Measurements from ENCODE around the gene SHB. TPM values are rescaled to one million over a fixed set of nuclear protein-coding genes. Genes with fewer than 3 reads are reported as not detected.
A peak's percentile ranks its signal among the peaks of the same experiment; 100 is the strongest.

The SHB gene
- total and polyA plus RNA-seq, 2 donors: 10.4 to 17.1 TPM

DNA sequence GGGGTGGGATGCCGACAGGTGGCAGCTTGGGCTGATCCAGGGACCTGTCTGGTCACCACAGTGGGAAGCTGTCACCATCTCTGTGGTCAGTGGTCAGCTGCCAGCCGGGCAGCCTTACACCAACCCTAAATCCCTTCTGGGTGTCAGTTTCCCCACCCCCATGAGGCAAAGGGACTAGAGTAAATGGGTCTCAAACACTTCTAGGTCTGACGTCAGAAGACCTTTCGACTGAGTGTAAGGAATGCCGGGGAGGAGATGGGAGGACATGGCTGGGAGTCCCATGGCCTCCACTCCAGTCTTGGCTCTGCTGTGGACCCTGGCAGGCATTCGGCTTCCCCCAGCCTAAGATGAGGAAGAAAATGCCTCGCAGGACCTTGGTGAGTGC, 124.8 kb downstream of the SHB start:
- no peak for DNase-seq (ENCODE audit: extremely low spot score)
- 74% methylated on average over 7 of the region's 7 CpGs for WGBS
- Histone ChIP-seq H3K27ac (ENCODE audit: low read depth) (no peak overlapping the region), H3K4me1 (ENCODE audit: insufficient read depth) (peaks cover 3% of the 10 kb centered on the region), H3K36me3 (ENCODE audit: insufficient read depth) (no peaks in the 10 kb centered on the region), H3K4me3 (ENCODE audit: low read depth, low read length) (no peak overlapping the region)

DNA sequence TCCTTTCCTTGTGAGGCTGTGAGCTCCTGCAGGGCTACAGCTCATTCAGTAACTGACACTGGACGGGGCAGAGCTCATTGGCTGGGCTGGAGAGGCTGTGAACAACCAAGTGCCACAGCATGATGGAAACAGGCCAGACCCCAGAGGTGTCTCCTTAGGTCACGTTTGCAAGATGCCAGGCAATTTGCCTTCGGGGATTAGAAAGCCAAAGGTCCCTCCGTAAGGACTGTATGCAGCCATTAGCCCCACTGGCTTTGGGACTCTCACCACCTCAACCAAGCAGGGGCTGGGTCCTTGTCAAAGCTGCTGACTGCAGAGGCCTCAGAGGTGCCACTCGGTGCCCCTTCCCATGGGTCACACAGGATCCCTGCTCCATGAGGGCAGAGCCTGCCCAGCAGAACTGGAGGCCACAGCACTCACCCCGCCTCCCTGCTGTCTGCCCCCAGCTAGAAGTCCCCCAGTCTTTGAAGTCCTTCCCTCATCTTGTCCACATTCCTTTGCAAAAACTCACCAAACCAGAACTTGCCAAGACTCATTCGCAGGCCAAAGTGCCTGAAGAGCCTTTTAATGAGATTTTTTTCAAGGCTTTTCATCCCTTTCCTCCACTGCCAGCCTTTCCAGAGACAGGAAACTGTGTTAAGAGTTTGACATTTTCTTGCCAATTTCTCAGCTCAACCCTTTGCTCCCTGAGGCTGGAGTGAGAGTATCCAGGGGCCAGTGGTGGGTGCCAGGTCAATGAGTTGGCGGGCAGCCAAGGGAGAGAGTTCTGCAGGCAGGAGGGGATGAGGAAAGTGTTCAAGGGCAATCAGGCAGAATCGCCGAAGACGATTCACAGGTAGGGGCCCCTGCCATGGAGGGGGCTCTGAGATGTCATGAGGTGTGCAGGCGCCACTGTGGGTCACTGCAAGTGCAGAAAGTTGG, 125.4 kb downstream of the SHB start:
- Histone ChIP-seq H3K36me3 (ENCODE audit: insufficient read depth) (no peaks in the 10 kb centered on the region), H3K4me3 (ENCODE audit: low read depth, low read length) (no peak overlapping the region), H3K4me1 (ENCODE audit: insufficient read depth) (peaks cover 3% of the 10 kb centered on the region), H3K27ac (ENCODE audit: low read depth) (no peak overlapping the region)
- 49% methylated on average over 12 of the region's 12 CpGs for WGBS
- DNase-seq (ENCODE audit: extremely low spot score): peak; percentile 75

DNA sequence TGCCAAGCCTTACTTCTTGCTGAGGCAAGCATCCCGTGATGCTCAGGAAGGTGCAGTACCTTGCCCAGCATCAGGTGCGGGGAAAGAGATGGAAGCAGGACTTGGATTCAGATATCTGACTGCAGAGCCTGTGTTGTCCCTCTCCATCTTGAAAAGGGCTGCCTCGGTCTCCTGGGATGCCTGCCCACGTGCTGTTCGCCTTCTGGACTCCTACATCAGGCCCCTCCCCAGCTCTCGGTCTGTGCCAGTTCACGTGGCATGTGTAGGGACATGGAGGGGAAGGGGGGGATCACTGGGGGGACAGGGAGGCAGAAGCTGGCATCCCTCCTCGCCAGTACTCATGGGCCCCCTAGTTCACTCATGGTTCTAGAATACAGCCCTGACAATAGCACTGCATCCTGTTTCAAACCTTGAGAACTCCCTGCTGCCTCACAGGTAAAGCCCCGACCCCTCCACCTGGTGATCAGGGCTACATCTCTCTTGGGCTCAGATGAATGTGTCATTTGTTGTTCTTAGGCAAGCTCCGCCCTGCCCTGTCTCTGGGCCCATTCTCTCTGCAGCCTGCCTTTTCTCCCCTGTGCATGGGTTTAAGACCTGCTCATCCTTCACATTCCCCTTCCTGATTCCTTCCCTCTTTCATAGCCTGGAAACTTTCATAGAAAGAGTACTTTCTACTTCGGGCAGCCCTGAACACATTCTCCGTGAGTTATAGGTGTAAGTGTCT, 126.2 kb downstream of the SHB start:
- whole genome bisulfite sequencing: 80% methylated on average over 12 of the region's 12 CpGs
- no peak for DNase-seq (ENCODE audit: extremely low spot score)
- Histone ChIP-seq H3K27ac (ENCODE audit: low read depth) (no peak overlapping the region), H3K4me3 (ENCODE audit: low read depth, low read length) (no peak overlapping the region), H3K4me1 (ENCODE audit: insufficient read depth) (peaks cover 3% of the 10 kb centered on the region), H3K36me3 (ENCODE audit: insufficient read depth) (no peaks in the 10 kb centered on the region)

DNA sequence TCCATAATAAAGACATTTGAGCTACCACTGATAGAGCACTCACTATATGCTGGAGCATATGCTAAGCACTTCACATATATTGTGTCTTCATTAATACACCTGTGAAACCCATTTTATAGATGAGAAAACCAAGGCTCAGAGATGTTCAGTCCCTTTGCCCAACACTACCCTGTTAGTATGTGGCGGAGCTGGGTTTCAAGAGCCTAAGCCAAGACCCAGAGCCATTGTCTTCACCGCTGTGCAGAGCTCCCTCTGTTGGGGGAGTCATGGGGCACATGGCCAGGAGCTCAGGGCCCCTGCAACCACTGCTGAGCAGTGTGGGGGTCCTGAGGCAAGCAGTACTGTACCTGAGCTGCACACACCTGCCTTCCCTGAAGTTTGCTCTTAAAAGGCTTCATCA, 127.8 kb downstream of the SHB start:
- Histone ChIP-seq H3K36me3 (ENCODE audit: insufficient read depth) (no peaks in the 10 kb centered on the region), H3K4me1 (ENCODE audit: insufficient read depth) (peaks cover 3% of the 10 kb centered on the region), H3K27ac (ENCODE audit: low read depth) (no peak overlapping the region), H3K4me3 (ENCODE audit: low read depth, low read length) (no peak overlapping the region)
- WGBS: 96% methylated on average over 2 of the region's 2 CpGs
- DNase-seq (ENCODE audit: extremely low spot score): no peak

DNA sequence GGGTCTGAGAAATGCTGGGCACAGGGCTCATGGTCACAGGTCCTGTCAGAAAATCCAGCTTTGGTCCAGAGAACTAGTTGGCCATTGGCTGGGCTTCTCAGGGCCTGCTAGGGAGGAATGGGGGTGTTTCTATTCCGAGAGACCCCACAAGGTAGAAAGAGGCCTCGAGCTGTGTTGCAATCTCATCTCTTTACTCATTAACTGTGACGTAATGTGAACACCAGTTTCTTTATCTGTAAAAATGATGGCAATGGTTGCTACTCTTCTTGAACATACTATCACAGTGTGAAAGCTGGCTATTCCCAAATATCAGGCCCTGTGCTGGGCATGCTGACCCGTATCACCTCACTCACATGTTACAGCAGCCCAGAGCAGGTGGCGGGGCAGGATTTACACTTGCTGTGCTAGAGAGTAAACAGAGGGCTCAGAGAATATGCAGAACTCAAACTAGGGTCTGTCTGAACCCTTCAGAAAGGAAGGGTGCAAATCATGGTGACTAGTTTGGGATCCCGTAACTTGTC, 129.4 kb downstream of the SHB start:
- 86% methylated on average over 6 of the region's 6 CpGs for WGBS
- Histone ChIP-seq H3K36me3 (ENCODE audit: insufficient read depth) (no peaks in the 10 kb centered on the region), H3K27ac (ENCODE audit: low read depth) (no peak overlapping the region), H3K4me3 (ENCODE audit: low read depth, low read length) (no peak overlapping the region), H3K4me1 (ENCODE audit: insufficient read depth) (peaks cover 3% of the 10 kb centered on the region)
- DNase-seq (ENCODE audit: extremely low spot score): no peak

DNA sequence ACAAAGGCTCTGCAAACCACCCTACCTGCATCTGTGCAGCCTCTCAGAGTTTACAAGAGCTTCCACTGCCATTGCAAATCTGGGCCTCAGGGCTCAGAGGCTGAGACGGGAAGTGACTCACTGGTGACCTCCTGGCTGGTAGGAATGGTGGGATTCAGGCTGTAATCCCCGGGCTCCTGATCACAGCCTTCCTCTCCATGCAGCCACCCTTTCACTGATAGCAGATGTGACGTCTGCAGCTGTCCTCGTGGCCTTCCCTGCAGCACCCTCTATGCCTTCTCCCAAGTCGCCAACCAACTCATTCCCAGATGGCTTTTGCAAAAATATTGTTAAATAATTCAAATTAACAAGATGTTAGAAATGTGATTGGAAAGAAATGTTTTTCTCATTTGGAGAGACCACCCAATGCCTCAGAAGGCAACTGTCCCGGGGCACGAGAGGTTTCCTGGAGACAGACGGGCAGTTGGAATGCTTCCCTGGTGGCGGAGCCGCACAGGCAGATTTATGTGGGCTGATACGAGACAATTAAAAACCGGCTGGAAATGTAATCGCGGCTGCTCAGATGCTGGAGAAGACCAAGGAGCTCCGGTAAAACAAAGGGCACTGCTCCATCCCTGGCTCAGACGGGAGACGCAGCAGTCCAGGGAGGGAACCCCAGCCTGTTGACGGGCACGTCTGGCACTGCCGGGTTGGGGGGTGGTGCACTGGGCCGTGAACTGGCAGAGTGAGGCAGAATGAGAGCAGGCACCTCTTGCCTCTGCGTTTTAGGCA, 130.7 kb downstream of the SHB start:
- DNase-seq (ENCODE audit: extremely low spot score): peak; percentile 67
- Histone ChIP-seq H3K36me3 (ENCODE audit: insufficient read depth) (no peaks in the 10 kb centered on the region), H3K27ac (ENCODE audit: low read depth) (no peak overlapping the region), H3K4me3 (ENCODE audit: low read depth, low read length) (no peak overlapping the region), H3K4me1 (ENCODE audit: insufficient read depth) (peaks cover under 1% of the 10 kb centered on the region)
- 18% methylated on average over 22 of the region's 22 CpGs for WGBS

DNA sequence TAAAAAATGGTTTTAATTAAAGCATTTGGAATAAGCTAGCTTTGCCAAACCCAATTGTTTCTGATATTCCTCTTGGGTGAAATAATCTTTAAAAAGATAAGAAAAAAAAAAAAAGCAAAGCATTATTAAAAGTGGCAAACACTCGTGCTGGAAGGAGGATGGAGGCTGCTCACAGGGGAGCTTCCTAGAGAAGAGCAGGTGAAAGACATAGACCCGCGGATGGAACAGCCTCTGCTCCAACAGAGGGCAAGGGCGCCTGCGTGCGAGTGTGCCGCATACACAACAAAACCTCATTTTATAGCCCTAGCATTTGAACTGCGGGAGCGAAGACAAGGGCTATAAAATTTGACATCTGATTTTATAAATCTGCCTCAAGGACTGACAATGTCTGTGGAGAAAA, 131.7 kb downstream of the SHB start:
- WGBS: 65% methylated on average over 9 of the region's 9 CpGs
- Histone ChIP-seq H3K36me3 (ENCODE audit: insufficient read depth) (no peaks in the 10 kb centered on the region), H3K27ac (ENCODE audit: low read depth) (no peak overlapping the region), H3K4me1 (ENCODE audit: insufficient read depth) (no peaks in the 10 kb centered on the region), H3K4me3 (ENCODE audit: low read depth, low read length) (no peak overlapping the region)
- DNase-seq (ENCODE audit: extremely low spot score): no peak

DNA sequence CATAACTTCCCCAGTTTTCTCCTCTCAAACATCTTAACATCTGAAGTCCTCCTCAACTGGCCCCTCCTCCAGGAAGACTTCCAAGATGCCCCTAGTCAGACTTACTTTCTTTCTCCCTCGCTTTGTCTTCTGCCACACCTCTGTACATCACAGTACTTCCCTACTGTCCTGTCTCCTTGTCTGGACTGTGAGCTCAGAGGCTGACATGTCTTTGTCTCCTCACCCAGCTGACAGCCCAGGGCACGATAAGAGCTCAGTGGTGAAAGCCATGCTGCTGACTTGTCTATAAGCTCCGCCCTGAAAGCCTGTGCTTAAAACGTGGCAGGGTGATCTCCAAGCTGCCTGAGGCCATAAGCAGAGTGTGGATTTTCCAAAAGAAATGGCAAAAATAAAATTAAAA, 132.1 kb downstream of the SHB start:
- Histone ChIP-seq H3K4me3 (ENCODE audit: low read depth, low read length) (no peak overlapping the region), H3K4me1 (ENCODE audit: insufficient read depth) (no peaks in the 10 kb centered on the region), H3K27ac (ENCODE audit: low read depth) (peak overlapping the region; percentile 28), H3K36me3 (ENCODE audit: insufficient read depth) (no peaks in the 10 kb centered on the region)
- 40% methylated on average over 4 of the region's 4 CpGs for WGBS
- no peak for DNase-seq (ENCODE audit: extremely low spot score)

DNA sequence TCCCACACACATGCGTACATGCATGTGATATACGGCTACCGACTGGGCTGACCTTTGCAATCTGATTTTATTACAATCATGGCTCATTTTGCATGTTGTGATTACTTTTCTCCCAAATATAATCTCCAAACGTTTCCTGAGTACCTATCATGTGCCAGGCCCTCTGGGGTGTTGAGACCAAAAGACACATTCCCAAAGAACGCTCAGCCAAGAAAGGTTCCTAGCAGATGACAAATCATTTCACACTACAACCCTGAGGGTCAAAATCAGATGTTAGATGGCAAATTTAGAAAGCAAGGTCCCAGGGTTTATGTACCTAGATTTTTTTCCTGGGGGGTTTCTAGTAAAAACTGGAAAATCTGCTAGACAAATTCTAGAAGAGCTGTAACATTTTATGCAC, 132.7 kb downstream of the SHB start:
- no peak overlapping the region for H3K4me3 ChIP-seq (ENCODE audit: low read depth, low read length)
- H3K36me3 ChIP-seq (ENCODE audit: insufficient read depth): no peaks in the 10 kb centered on the region
- WGBS: 79% methylated on average over 5 of the region's 5 CpGs
- H3K4me1 ChIP-seq (ENCODE audit: insufficient read depth): no peaks in the 10 kb centered on the region
- H3K27ac ChIP-seq (ENCODE audit: low read depth): no peak overlapping the region
- no peak for DNase-seq (ENCODE audit: extremely low spot score)

DNA sequence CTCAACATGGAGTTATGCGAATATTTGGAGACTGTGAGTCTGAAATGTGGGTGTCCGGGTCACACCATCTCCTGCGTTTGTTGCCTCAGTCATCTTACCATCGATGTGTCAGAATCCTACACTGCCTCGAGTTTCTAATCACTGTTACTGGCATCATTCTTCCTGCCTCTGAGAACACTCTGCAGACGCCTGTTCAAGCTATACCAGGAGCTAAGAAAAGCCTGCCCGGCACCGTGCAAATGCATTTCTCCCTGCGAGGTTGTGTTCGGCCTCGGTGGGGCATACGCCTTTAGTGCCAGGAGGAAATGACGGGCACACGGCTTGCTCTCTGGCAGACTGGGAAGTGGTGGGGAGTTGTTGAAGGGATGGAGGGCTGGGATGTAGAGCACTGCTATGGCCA, 133.9 kb downstream of the SHB start:
- Histone ChIP-seq H3K4me3 (ENCODE audit: low read depth, low read length) (no peak overlapping the region), H3K36me3 (ENCODE audit: insufficient read depth) (no peaks in the 10 kb centered on the region), H3K4me1 (ENCODE audit: insufficient read depth) (no peaks in the 10 kb centered on the region), H3K27ac (ENCODE audit: low read depth) (no peak overlapping the region)
- no peak for DNase-seq (ENCODE audit: extremely low spot score)
- WGBS: 90% methylated on average over 14 of the region's 14 CpGs

DNA sequence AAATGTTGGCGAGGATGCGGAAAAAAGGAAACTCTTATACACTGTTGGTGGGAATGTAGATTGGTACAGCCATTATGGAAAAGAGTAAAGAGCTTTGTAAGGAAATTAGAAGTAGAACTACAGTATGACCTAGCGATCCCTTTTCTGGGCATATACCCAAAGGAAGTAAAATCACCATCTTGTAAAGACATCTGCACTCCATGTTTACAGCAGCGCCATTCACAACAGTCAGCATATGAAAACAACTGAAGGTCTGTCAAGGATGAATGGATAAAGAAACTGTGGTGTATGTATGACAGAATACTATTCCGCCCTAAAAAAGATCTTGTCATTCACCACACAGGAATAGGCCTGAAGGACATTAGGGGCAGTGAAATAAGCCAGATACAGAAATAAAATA, 137.4 kb downstream of the SHB start:
- H3K4me1 ChIP-seq (ENCODE audit: insufficient read depth): no peaks in the 10 kb centered on the region
- no peaks in the 10 kb centered on the region for H3K36me3 ChIP-seq (ENCODE audit: insufficient read depth)
- WGBS: 94% methylated on average over 5 of the region's 5 CpGs
- DNase-seq (ENCODE audit: extremely low spot score): no peak
- H3K4me3 ChIP-seq (ENCODE audit: low read depth, low read length): no peak overlapping the region
- H3K27ac ChIP-seq (ENCODE audit: low read depth): no peak overlapping the region

DNA sequence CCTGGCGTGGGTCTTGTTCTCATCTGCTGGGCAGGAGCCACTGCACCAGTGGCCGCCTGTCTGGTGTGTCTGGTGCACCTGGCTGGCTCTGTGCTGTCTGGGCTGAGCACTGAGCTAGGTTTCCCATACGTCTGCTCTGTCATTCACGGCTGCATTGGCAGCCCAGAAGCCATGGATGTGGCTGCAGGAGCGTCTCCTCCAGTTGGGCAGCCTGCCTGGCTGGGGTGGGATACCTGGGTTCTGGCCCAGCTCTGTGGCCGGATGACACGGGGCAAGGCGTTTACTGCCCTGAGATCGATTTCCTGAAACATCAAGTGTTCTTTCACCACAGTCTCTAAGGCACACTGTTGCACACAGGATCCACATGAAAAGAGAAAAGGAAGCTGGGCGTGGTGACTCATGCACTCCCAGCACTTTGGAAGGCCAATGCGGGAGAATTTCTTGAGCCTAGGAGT, 139.6 kb downstream of the SHB start:
- Histone ChIP-seq H3K4me1 (ENCODE audit: insufficient read depth) (no peaks in the 10 kb centered on the region), H3K27ac (ENCODE audit: low read depth) (no peak overlapping the region), H3K4me3 (ENCODE audit: low read depth, low read length) (no peak overlapping the region), H3K36me3 (ENCODE audit: insufficient read depth) (no peaks in the 10 kb centered on the region)
- DNase-seq (ENCODE audit: extremely low spot score): no peak
- WGBS: 77% methylated on average over 11 of the region's 11 CpGs

Data from urinary bladder (tissue), 4 donors.